Measurements from ENCODE around the gene CLEC4F. TPM values are rescaled to one million over a fixed set of nuclear protein-coding genes. Genes with fewer than 3 reads are reported as not detected.

Gene CLEC4F
- total RNA-seq, 1 donor from 2014 or later, result 0.49 TPM

- Histone ChIP-seq H3K27me3 (peaks cover 3% of the 10 kb centered on the region), H3K4me3 (peak within 1 kb of the TSS; percentile 42 to 49), H3K4me1 (peaks cover 14% of the 10 kb centered on the region), H3K9me3 (no peaks in the 10 kb centered on the region), H3K36me3 (no peaks in the 10 kb centered on the region), H3K27ac (no peak within 1 kb of the TSS)
- no peak for TF ChIP-seq CTCF (IDR thresholded peaks at IDR 0.05)
- no peak for TF ChIP-seq POLR2AphosphoS5 (IDR thresholded peaks at IDR 0.05; ENCODE audit: insufficient read depth in 1 of 2, low read depth in 1 of 2)
- no peak for TF ChIP-seq POLR2A (IDR thresholded peaks at IDR 0.05)
- no peak for DNase-seq (ENCODE audit: extremely low spot score in 2 of 2)
- intact Hi-C loops (cut with DNase I), result no loop called here
Observed at GRCh38 chr2:70767699-70768589, 52.5 kb downstream of the CLEC4F start, which contains the start of gene ADD2. ADD2 (minus strand) TSS chr2:70768200; CDS start chr2:70706408, 61,792 bp downstream.

GRCh38 chr2:70767079-70767698 is 53.2 kb downstream of the CLEC4F start:
- peaks cover 3% of the 10 kb centered on the region for H3K27me3 ChIP-seq
- no peak for TF ChIP-seq POLR2A (IDR thresholded peaks at IDR 0.05)
- H3K9me3 ChIP-seq, result no peaks in the 10 kb centered on the region
- DNase-seq (ENCODE audit: extremely low spot score in 2 of 2), result no peak
- H3K36me3 ChIP-seq, result no peaks in the 10 kb centered on the region
- peak overlapping the region; percentile 42 to 49 for H3K4me3 ChIP-seq
- H3K27ac ChIP-seq, result no peak overlapping the region
- intact Hi-C loops (cut with DNase I), result no loop called here
- peaks cover 14% of the 10 kb centered on the region for H3K4me1 ChIP-seq

- peaks cover 3% of the 10 kb centered on the region for H3K27me3 ChIP-seq
- H3K27ac ChIP-seq, result no peak overlapping the region
- DNase-seq (ENCODE audit: extremely low spot score in 2 of 2), result no peak
- H3K36me3 ChIP-seq, result no peaks in the 10 kb centered on the region
- H3K9me3 ChIP-seq, result no peaks in the 10 kb centered on the region
- H3K4me1 ChIP-seq, result peaks cover 14% of the 10 kb centered on the region
- H3K4me3 ChIP-seq, result peak overlapping the region; percentile 42 to 49
- TF ChIP-seq POLR2AphosphoS5 (IDR thresholded peaks at IDR 0.05; ENCODE audit: insufficient read depth in 1 of 2, low read depth in 1 of 2), result no peak
- no peak for TF ChIP-seq CTCF (IDR thresholded peaks at IDR 0.05)
- no peak for TF ChIP-seq POLR2A (IDR thresholded peaks at IDR 0.05)
- intact Hi-C loops (cut with DNase I), result no loop called here
Observed at GRCh38 chr2:70766357-70767078, 53.9 kb downstream of the CLEC4F start.

- Histone ChIP-seq H3K27me3 (peaks cover 3% of the 10 kb centered on the region), H3K4me3 (no peak overlapping the region), H3K9me3 (no peaks in the 10 kb centered on the region), H3K36me3 (no peaks in the 10 kb centered on the region), H3K4me1 (peaks cover 14% of the 10 kb centered on the region), H3K27ac (no peak overlapping the region)
- TF ChIP-seq POLR2AphosphoS5 (IDR thresholded peaks at IDR 0.05; ENCODE audit: insufficient read depth in 1 of 2, low read depth in 1 of 2) (no peak), CTCF (IDR thresholded peaks at IDR 0.05) (no peak), POLR2A (IDR thresholded peaks at IDR 0.05) (no peak)
- no peak for DNase-seq (ENCODE audit: extremely low spot score in 2 of 2)
- intact Hi-C loops (cut with DNase I), result no loop called here
Observed at GRCh38 chr2:70765507-70765906, 54.9 kb downstream of the CLEC4F start.

- Histone ChIP-seq H3K36me3 (no peaks in the 10 kb centered on the region), H3K27me3 (no peaks in the 10 kb centered on the region), H3K27ac (no peak overlapping the region), H3K9me3 (no peaks in the 10 kb centered on the region), H3K4me1 (no peaks in the 10 kb centered on the region), H3K4me3 (no peak overlapping the region)
- TF ChIP-seq POLR2AphosphoS5 (IDR thresholded peaks at IDR 0.05; ENCODE audit: insufficient read depth in 1 of 2, low read depth in 1 of 2), result no peak
- TF ChIP-seq CTCF (IDR thresholded peaks at IDR 0.05), result no peak
- no peak for TF ChIP-seq POLR2A (IDR thresholded peaks at IDR 0.05)
- no peak for DNase-seq (ENCODE audit: extremely low spot score in 2 of 2)
- intact Hi-C loops (cut with DNase I), result no loop called here
Observed at GRCh38 chr2:70759446-70759845, 61.0 kb downstream of the CLEC4F start.

All from vagina (tissue), 2 donors.